CD14-positive monocyte (primary cell): ENCODE data around the gene ATXN3L. TPM values are rescaled to one million over a fixed set of nuclear protein-coding genes. Genes with fewer than 3 reads are reported as not detected.

Experiments used
- DNase-seq, 3 donors: peaks; one replicate each; pipeline ENCODE4 v3.0.0-alpha.2; 2011 to 2022
- H2AFZ ChIP-seq: 2 replicates; pipeline ENCODE4 v1.6.0; 2012; ENCODE audit warnings: mild to moderate bottlenecking, low read depth, low read length, inconsistent platforms; ENCODE audit not compliant: insufficient read depth, poor library complexity, severe bottlenecking
- H3K27ac ChIP-seq, 2 donors: 1 replicate in 1 of 2; 2 replicates in 1 of 2; pipeline ENCODE4 v1.5.1; 2012 to 2013; ENCODE audit warnings: low read length in 2 of 2, control low read depth in 1 of 2, inconsistent platforms in 1 of 2, low read depth in 1 of 2, mild to moderate bottlenecking in 1 of 2
- H3K27me3 ChIP-seq, 2 donors: one replicate each; pipeline versions ENCODE4 v1.6.0 to v1.6.1; 2011 to 2013; ENCODE audit warnings: low read length in 2 of 2; ENCODE audit not compliant: control insufficient read depth in 2 of 2, insufficient read depth in 2 of 2
- H3K36me3 ChIP-seq, 2 donors: replicated peaks in 1 of 2; 1 replicate in 1 of 2; 2 replicates in 1 of 2; pipeline versions ENCODE4 v1.5.1 to v1.6.1; 2012 to 2013; ENCODE audit warnings: low read length in 2 of 2, control low read depth in 1 of 2, inconsistent platforms in 1 of 2, mild to moderate bottlenecking in 1 of 2; ENCODE audit not compliant: insufficient read depth in 2 of 2, control insufficient read depth in 1 of 2
- H3K4me1 ChIP-seq, 2 donors: 1 replicate in 1 of 2; 2 replicates in 1 of 2; pipeline versions ENCODE4 v1.5.1 to v1.6.1; 2012 to 2013; ENCODE audit warnings: low read length in 2 of 2, control low read depth in 1 of 2, inconsistent platforms in 1 of 2, mild to moderate bottlenecking in 1 of 2, moderate library complexity in 1 of 2; ENCODE audit not compliant: insufficient read depth in 2 of 2, control insufficient read depth in 1 of 2
- H3K4me2 ChIP-seq: replicated peaks from 2 replicates; pipeline ENCODE3; 2012; ENCODE audit warnings: low read length, moderate library complexity, mild to moderate bottlenecking; ENCODE audit not compliant: poor library complexity, severe bottlenecking; ENCODE audit errors: extremely low read depth
- H3K4me3 ChIP-seq, 3 experiments: fragments of 200-600 bp in 1 of 3; sonication (generic) in 1 of 3; replicated peaks in 1 of 3; 1 replicate in 2 of 3; 2 replicates in 1 of 3; pipeline ENCODE4 v1.5.1; 2011 to 2013; ENCODE audit warnings: low read length in 3 of 3, mild to moderate bottlenecking in 3 of 3, control low read depth in 2 of 3, low read depth in 2 of 3, inconsistent platforms in 1 of 3, moderate library complexity in 1 of 3
- H3K79me2 ChIP-seq: 2 replicates; pipeline ENCODE4 v1.6.0; 2012; ENCODE audit warnings: mild to moderate bottlenecking, control low read depth, inconsistent platforms, low read length, moderate library complexity; ENCODE audit not compliant: insufficient read depth
- H3K9ac ChIP-seq: 2 replicates; pipeline ENCODE4 v1.6.0; 2017; ENCODE audit warnings: low read length, mild to moderate bottlenecking; ENCODE audit not compliant: insufficient read depth, poor library complexity, severe bottlenecking
- H3K9me3 ChIP-seq, 2 donors: replicated peaks in 1 of 2; 1 replicate in 1 of 2; 2 replicates in 1 of 2; pipeline versions ENCODE4 v1.5.1 to v1.6.1; 2012 to 2013; ENCODE audit warnings: low read length in 2 of 2, control low read depth in 1 of 2; ENCODE audit not compliant: control insufficient read depth in 1 of 2, insufficient read depth in 1 of 2
- H4K20me1 ChIP-seq: 2 replicates; pipeline ENCODE4 v1.6.0; 2012; ENCODE audit warnings: mild to moderate bottlenecking, low read length, control low read depth, moderate library complexity; ENCODE audit not compliant: insufficient read depth
- H3K27ac Mint-ChIP-seq, 7 donors: one replicate each; pipeline ENCODE4 v1.8.0; 2020; ENCODE audit warnings: mild to moderate bottlenecking in 7 of 7, mixed read lengths in 7 of 7, moderate library complexity in 6 of 7, inconsistent platforms in 2 of 7
- H3K27me3 Mint-ChIP-seq, 3 donors: one replicate each; pipeline ENCODE4 v1.8.0; 2021 to 2022; ENCODE audit warnings: low read depth in 3 of 3, mild to moderate bottlenecking in 3 of 3, mixed read lengths in 3 of 3, moderate library complexity in 3 of 3, inconsistent platforms in 1 of 3
- H3K36me3 Mint-ChIP-seq, 2 donors: one replicate each; pipeline ENCODE4 v1.8.0; 2020; ENCODE audit warnings: mixed read lengths in 2 of 2, inconsistent platforms in 1 of 2, mild to moderate bottlenecking in 1 of 2
- H3K4me1 Mint-ChIP-seq: one replicate; pipeline ENCODE4 v1.8.0; 2020; ENCODE audit warnings: mild to moderate bottlenecking, mixed read lengths
- H3K4me3 Mint-ChIP-seq, 2 donors: one replicate each; pipeline ENCODE4 v1.8.0; 2020; ENCODE audit warnings: mild to moderate bottlenecking in 2 of 2, mixed read lengths in 2 of 2, moderate library complexity in 1 of 2
- H3K9me3 Mint-ChIP-seq, 7 donors: one replicate each; pipeline ENCODE4 v1.8.0; 2020 to 2022; ENCODE audit warnings: mixed read lengths in 7 of 7, mild to moderate bottlenecking in 6 of 7, moderate library complexity in 6 of 7, inconsistent platforms in 2 of 7
- CTCF ChIP-seq: fragments of 200-600 bp; IDR thresholded peaks from one replicate; pipeline ENCODE4 v1.8.0; 2022; ENCODE audit warnings: antibody characterized with exemption, mild to moderate bottlenecking
- WGBS: methylation state at CpG from one replicate; pipeline ENCODE4 v1.1.5; 2013; ENCODE audit warnings: missing lambda C conversion rate; ENCODE audit not compliant: insufficient coverage; 5-methylcytosine and 5-hydroxymethylcytosine counted together
- intact Hi-C, 2 donors: fragments of 100-400 bp; cut with micrococcal nuclease; formaldehyde crosslinking; loops; one replicate each; pipeline versions ENCODE4 v1.15.0 to v1.15.1; 2023
- polyA plus RNA-seq, 3 donors: library from polyadenylated mRNA; depleted of rRNA in 1 of 3; unstranded in 2 of 3; stranded (reverse) in 1 of 3; fragments of 300-500 nt in 2 of 3; fragments of >200 nt in 1 of 3; fragmentation: Illumina TruSeq in 2 of 3; gene quantifications; 1 replicate in 2 of 3; 2 replicates in 1 of 3; pipeline ENCODE4 v1.2.3, GENCODE V29; 2012 to 2021

The ATXN3L gene
- polyA plus RNA-seq, 3 donors, result not detected

GRCh38 chrX:13340182-13340791 is 20.4 kb upstream of the ATXN3L start:
- Mint-ChIP-seq H3K4me1 (peaks cover 3% of the 10 kb centered on the region), H3K36me3 (no peaks in the 10 kb centered on the region), H3K27me3 (peaks cover 0 to 24% (median 0%) of the 10 kb centered on the region in 3 donors), H3K4me3 (no peak overlapping the region), H3K27ac (no peak overlapping the region), H3K9me3 (peaks cover 0 to 9% (median 0%) of the 10 kb centered on the region in 7 donors)
- H3K4me2 ChIP-seq, result no peak overlapping the region
- H3K79me2 ChIP-seq, result no peaks in the 10 kb centered on the region
- H3K27me3 ChIP-seq, result peaks cover 0 to 9% of the 10 kb centered on the region in 2 donors
- no peak overlapping the region for H2AFZ ChIP-seq
- no peak for DNase-seq
- intact Hi-C loops, result no loop called here
- H3K4me3 ChIP-seq, result no peak overlapping the region
- no peaks in the 10 kb centered on the region for H4K20me1 ChIP-seq
- H3K9me3 ChIP-seq, result no peaks in the 10 kb centered on the region
- TF ChIP-seq CTCF, result no peak
- H3K36me3 ChIP-seq, result no peaks in the 10 kb centered on the region
- 60% methylated on average over 1 of the region's 10 CpGs for WGBS
- H3K4me1 ChIP-seq, result no peaks in the 10 kb centered on the region
- H3K9ac ChIP-seq, result no peak overlapping the region
- no peak overlapping the region for H3K27ac ChIP-seq

DNA sequence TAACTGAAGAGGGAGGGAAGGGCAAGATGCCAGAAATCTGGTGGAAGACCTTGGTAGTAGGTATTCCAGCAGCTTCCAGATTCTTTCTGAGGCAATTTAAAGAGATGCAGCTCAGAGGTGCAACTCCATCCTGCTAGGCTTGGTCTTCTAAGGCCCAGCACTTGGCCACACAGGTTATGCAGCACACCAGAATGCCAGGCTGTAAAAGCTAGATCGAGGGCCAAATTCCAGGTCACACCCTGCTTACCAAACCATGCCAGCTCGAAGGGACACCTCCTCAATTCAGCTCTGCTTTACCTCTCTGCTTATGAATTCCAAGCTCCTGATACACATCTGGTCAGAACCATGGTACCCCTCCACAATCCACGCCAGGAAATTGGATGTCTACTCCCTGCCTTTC is 19.8 kb upstream of the ATXN3L start:
- Mint-ChIP-seq H3K9me3 (peaks cover 0 to 9% (median 0%) of the 10 kb centered on the region in 7 donors), H3K27me3 (peaks cover 0 to 27% (median 0%) of the 10 kb centered on the region in 3 donors), H3K4me1 (no peaks in the 10 kb centered on the region), H3K27ac (peak overlapping the region in 2 of 7 donors; percentile 1 to 54), H3K4me3 (no peak overlapping the region), H3K36me3 (no peaks in the 10 kb centered on the region)
- Histone ChIP-seq H3K4me2 (no peak overlapping the region), H2AFZ (no peak overlapping the region), H3K4me3 (no peak overlapping the region), H3K9me3 (no peaks in the 10 kb centered on the region), H3K4me1 (no peaks in the 10 kb centered on the region), H3K36me3 (no peaks in the 10 kb centered on the region), H3K79me2 (no peaks in the 10 kb centered on the region), H3K9ac (no peak overlapping the region), H4K20me1 (no peaks in the 10 kb centered on the region), H3K27ac (no peak overlapping the region), H3K27me3 (peaks cover 0 to 9% of the 10 kb centered on the region in 2 donors)
- intact Hi-C loops, result no loop called here
- no peak for TF ChIP-seq CTCF
- no peak for DNase-seq
- WGBS, result no CpG with 5 or more reads among the region's 3 CpGs
